ENCODE measurements around the gene MRPL33.

MRPL33 gene

GRCh38 chr2:27808984-27809383 is 37.5 kb downstream of the MRPL33 start:
- DNase-seq (ENCODE audit: low spot score): no peak

GRCh38 chr2:27809761-27810241 is 38.3 kb downstream of the MRPL33 start:
- DNase-seq (ENCODE audit: low spot score): peak; percentile 19

GRCh38 chr2:27810455-27810854 is 38.9 kb downstream of the MRPL33 start:
- DNase-seq (ENCODE audit: low spot score): no peak

- DNase-seq (ENCODE audit: low spot score): no peak
Observed at GRCh38 chr2:27811768-27812167, 40.2 kb downstream of the MRPL33 start.

GRCh38 chr2:27814758-27815157 is 43.2 kb downstream of the MRPL33 start:
- DNase-seq (ENCODE audit: low spot score): no peak

GRCh38 chr2:27815860-27816438 is 44.4 kb downstream of the MRPL33 start:
- DNase-seq (ENCODE audit: low spot score): no peak

- DNase-seq (ENCODE audit: low spot score): no peak
Observed at GRCh38 chr2:27822049-27822448, 50.5 kb downstream of the MRPL33 start.

- DNase-seq (ENCODE audit: low spot score): no peak
Observed at GRCh38 chr2:27823135-27823534, 51.6 kb downstream of the MRPL33 start.

GRCh38 chr2:27823569-27823968 is 52.0 kb downstream of the MRPL33 start:
- no peak for DNase-seq (ENCODE audit: low spot score)

GRCh38 chr2:27824401-27824800 is 52.9 kb downstream of the MRPL33 start:
- DNase-seq (ENCODE audit: low spot score): no peak

- DNase-seq (ENCODE audit: low spot score): no peak
Observed at GRCh38 chr2:27828305-27828704, 56.8 kb downstream of the MRPL33 start.

Measured in COLO829 (cell line).